HepG2 (cell line): ENCODE data around the gene ARTN. TPM values are rescaled to one million over a fixed set of nuclear protein-coding genes. Genes with fewer than 3 reads are reported as not detected.

ENCODE experiments used
- AKAP8 ChIP-seq: sonication (generic); formaldehyde crosslinking; IDR thresholded peaks from 2 replicates; pipeline ENCODE4 v1.5.1; 2020; ENCODE audit warnings: mild to moderate bottlenecking, missing genetic modification reagents
- HOXD1 ChIP-seq: sonication (generic); formaldehyde crosslinking; IDR thresholded peaks from 2 replicates; pipeline ENCODE4 v1.5.0; 2020; ENCODE audit warnings: missing genetic modification reagents
- KLF16 ChIP-seq, 2 experiments: sonication (generic) in 1 of 2; formaldehyde crosslinking in 1 of 2; IDR thresholded peaks; 2 replicates each; pipeline versions ENCODE4 v1.6.1 to v1.8.0; 2016 to 2023; ENCODE audit warnings: missing genetic modification reagents in 2 of 2, missing compliant biosample characterization in 1 of 2
- MBD4 ChIP-seq: IDR thresholded peaks from 2 replicates; pipeline ENCODE4 v1.6.1; 2012; ENCODE audit warnings: low read length, inconsistent platforms, borderline replicate concordance
- RARA ChIP-seq: IDR thresholded peaks from 2 replicates; pipeline ENCODE4 v1.6.1; 2016; ENCODE audit warnings: missing genetic modification reagents, missing compliant biosample characterization
- SIN3B ChIP-seq: fragments of 150-350 bp; IDR thresholded peaks from 2 replicates; pipeline ENCODE4 v1.6.1; 2014; ENCODE audit warnings: low read length
- TARDBP ChIP-seq: sonication (generic); formaldehyde crosslinking; IDR thresholded peaks from 2 replicates; pipeline ENCODE4 v1.8.0; 2022; ENCODE audit warnings: mild to moderate bottlenecking, missing genetic modification reagents
- ZNF737 ChIP-seq: sonication (generic); formaldehyde crosslinking; IDR thresholded peaks from 2 replicates; pipeline ENCODE4 v1.5.0; 2020; ENCODE audit warnings: missing genetic modification reagents, mild to moderate bottlenecking, borderline replicate concordance
- ZNF781 ChIP-seq: sonication (generic); formaldehyde crosslinking; IDR thresholded peaks from 2 replicates; pipeline ENCODE4 v1.5.1; 2020; ENCODE audit warnings: borderline replicate concordance, mild to moderate bottlenecking, missing genetic modification reagents; ENCODE audit errors: not compliant biosample characterization
- ZNF841 ChIP-seq: sonication (generic); formaldehyde crosslinking; IDR thresholded peaks from 2 replicates; pipeline ENCODE4 v1.8.1; 2023; ENCODE audit warnings: missing genetic modification reagents, borderline replicate concordance
- polyA plus RNA-seq, 8 experiments: library from polyadenylated mRNA; depleted of rRNA in 3 of 8; stranded (reverse) in 7 of 8; unstranded in 1 of 8; fragments of >200 nt; fragmentation: Illumina TruSeq in 4 of 8; extraction: Trizol in 4 of 8; gene quantifications; 2 replicates each; pipeline versions ENCODE4 v1.2.1 to v1.2.3, GENCODE V29; 2011 to 2016; ENCODE audit warnings: low read depth in 4 of 8, missing spikeins in 1 of 8, mixed read lengths in 1 of 8; ENCODE audit not compliant: insufficient read depth in 1 of 8
- total RNA-seq, 5 experiments: library from RNA; depleted of rRNA; stranded (reverse); fragments of >200 nt; fragmentation: Illumina TruSeq; extraction: Trizol; gene quantifications; 2 replicates each; pipeline ENCODE4 v1.2.3, GENCODE V29; 2016; ENCODE audit warnings: low read depth in 1 of 5
- TF ChIP-seq, protein P1 (sequence below): fragments of 450-650 bp; IDR thresholded peaks from 2 replicates; pipeline ENCODE4 v1.6.1; 2017
- TF ChIP-seq, protein P2 (sequence below): sonication (generic); formaldehyde crosslinking; IDR thresholded peaks from 2 replicates; pipeline ENCODE4 v1.4.0; 2020; ENCODE audit warnings: mild to moderate bottlenecking, missing genetic modification reagents
- TF ChIP-seq, protein P3 (sequence below): sonication (generic); formaldehyde crosslinking; IDR thresholded peaks from 2 replicates; pipeline ENCODE4 v1.4.0; 2020; ENCODE audit warnings: missing genetic modification reagents
- TF ChIP-seq, protein P4 (sequence below): sonication (generic); formaldehyde crosslinking; IDR thresholded peaks from 2 replicates; pipeline ENCODE4 v1.8.0; 2022; ENCODE audit warnings: missing genetic modification reagents, mild to moderate bottlenecking, borderline replicate concordance
- TF ChIP-seq, protein P5 (sequence below), 2 experiments: IDR thresholded peaks; 2 replicates each; pipeline ENCODE4 v1.6.1; 2011 to 2012; ENCODE audit warnings: low read length in 2 of 2, borderline replicate concordance in 1 of 2, low read depth in 1 of 2, mild to moderate bottlenecking in 1 of 2, moderate library complexity in 1 of 2
- TF ChIP-seq, protein P6 (sequence below): IDR thresholded peaks from 2 replicates; pipeline ENCODE4 v1.6.1; 2016; ENCODE audit warnings: missing compliant biosample characterization, missing genetic modification reagents, borderline replicate concordance

The ARTN gene
- total and polyA plus RNA-seq, 2 of the 13 experiments (the other 11 are each of a cell fraction or from before 2014, with no cell fraction given) = 0.11 to 0.62 TPM

DNA sequence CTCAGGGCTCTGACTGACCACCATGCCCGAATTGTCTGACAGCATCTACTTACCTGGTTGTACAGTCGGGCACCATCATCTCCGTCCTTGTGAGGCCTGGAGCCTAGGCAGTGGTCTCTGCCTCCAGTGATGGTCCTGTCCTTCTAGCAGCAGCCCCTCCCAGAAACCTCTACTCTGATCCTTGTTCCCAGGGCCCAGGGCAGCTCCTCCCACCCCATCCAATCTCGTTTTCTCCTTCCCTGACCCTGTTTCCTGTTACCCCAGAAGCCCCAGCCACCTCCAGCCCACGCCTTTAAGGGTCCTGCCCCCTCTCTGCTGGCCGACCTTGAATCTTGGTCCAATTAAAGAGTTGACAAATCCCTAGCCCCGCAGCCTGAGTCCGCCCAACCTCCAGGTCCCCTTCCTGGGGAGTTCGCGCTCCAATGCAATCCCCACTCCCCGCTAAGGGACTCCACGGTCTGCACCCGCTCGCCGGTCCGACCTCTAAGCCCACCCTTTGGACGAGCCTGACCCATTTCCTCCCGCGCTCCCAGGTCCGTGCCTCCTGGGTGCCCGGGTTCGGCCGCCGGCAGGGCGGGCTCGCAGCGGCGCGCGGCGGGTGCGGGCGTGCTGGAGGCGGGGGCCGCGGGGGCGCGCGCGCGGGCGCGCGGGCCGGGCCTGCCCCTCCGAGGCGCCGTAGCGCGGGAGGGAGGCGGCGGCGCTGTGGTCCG is 45.1 kb downstream of the ARTN start, which contains the start of gene B4GALT2 (continued):
- TF ChIP-seq ZNF737 (no peak), ZNF841 (CRISPR knock-in tag) (no peak), ZNF781 (peak; percentile 38), TARDBP (CRISPR knock-in tag) (no peak; the same call in 1 of the 2 replicates), SIN3B (no peak), HOXD1 (CRISPR knock-in tag) (peak; percentile 30; the same call in 1 of the 2 replicates), KLF16 (CRISPR knock-in tag; IDR thresholded peaks at IDR 0.05) (no peak), AKAP8 (peak; percentile 88), MBD4 (no peak), RARA (CRISPR knock-in tag) (0 out of 2 replicates have a peak, but pooled peaks have one; percentile 7)
- TF ChIP-seq, protein P1, sequence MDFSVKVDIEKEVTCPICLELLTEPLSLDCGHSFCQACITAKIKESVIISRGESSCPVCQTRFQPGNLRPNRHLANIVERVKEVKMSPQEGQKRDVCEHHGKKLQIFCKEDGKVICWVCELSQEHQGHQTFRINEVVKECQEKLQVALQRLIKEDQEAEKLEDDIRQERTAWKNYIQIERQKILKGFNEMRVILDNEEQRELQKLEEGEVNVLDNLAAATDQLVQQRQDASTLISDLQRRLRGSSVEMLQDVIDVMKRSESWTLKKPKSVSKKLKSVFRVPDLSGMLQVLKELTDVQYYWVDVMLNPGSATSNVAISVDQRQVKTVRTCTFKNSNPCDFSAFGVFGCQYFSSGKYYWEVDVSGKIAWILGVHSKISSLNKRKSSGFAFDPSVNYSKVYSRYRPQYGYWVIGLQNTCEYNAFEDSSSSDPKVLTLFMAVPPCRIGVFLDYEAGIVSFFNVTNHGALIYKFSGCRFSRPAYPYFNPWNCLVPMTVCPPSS = no peak
- TF ChIP-seq, protein P2, sequence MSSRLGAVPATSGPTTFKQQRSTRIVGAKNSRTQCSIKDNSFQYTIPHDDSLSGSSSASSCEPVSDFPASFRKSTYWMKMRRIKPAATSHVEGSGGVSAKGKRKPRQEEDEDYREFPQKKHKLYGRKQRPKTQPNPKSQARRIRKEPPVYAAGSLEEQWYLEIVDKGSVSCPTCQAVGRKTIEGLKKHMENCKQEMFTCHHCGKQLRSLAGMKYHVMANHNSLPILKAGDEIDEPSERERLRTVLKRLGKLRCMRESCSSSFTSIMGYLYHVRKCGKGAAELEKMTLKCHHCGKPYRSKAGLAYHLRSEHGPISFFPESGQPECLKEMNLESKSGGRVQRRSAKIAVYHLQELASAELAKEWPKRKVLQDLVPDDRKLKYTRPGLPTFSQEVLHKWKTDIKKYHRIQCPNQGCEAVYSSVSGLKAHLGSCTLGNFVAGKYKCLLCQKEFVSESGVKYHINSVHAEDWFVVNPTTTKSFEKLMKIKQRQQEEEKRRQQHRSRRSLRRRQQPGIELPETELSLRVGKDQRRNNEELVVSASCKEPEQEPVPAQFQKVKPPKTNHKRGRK = no peak
- TF ChIP-seq, protein P3, sequence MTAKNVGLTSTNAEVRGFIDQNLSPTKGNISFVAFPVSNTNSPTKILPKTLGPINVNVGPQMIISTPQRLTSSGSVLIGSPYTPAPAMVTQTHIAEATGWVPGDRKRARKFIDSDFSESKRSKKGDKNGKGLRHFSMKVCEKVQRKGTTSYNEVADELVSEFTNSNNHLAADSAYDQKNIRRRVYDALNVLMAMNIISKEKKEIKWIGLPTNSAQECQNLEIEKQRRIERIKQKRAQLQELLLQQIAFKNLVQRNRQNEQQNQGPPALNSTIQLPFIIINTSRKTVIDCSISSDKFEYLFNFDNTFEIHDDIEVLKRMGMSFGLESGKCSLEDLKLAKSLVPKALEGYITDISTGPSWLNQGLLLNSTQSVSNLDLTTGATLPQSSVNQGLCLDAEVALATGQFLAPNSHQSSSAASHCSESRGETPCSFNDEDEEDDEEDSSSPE = no peak
- TF ChIP-seq, protein P4, sequence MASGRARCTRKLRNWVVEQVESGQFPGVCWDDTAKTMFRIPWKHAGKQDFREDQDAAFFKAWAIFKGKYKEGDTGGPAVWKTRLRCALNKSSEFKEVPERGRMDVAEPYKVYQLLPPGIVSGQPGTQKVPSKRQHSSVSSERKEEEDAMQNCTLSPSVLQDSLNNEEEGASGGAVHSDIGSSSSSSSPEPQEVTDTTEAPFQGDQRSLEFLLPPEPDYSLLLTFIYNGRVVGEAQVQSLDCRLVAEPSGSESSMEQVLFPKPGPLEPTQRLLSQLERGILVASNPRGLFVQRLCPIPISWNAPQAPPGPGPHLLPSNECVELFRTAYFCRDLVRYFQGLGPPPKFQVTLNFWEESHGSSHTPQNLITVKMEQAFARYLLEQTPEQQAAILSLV (CRISPR knock-in tag) = 0 out of 2 replicates have a peak, but pooled peaks have one; percentile 83
- TF ChIP-seq, protein P5, sequence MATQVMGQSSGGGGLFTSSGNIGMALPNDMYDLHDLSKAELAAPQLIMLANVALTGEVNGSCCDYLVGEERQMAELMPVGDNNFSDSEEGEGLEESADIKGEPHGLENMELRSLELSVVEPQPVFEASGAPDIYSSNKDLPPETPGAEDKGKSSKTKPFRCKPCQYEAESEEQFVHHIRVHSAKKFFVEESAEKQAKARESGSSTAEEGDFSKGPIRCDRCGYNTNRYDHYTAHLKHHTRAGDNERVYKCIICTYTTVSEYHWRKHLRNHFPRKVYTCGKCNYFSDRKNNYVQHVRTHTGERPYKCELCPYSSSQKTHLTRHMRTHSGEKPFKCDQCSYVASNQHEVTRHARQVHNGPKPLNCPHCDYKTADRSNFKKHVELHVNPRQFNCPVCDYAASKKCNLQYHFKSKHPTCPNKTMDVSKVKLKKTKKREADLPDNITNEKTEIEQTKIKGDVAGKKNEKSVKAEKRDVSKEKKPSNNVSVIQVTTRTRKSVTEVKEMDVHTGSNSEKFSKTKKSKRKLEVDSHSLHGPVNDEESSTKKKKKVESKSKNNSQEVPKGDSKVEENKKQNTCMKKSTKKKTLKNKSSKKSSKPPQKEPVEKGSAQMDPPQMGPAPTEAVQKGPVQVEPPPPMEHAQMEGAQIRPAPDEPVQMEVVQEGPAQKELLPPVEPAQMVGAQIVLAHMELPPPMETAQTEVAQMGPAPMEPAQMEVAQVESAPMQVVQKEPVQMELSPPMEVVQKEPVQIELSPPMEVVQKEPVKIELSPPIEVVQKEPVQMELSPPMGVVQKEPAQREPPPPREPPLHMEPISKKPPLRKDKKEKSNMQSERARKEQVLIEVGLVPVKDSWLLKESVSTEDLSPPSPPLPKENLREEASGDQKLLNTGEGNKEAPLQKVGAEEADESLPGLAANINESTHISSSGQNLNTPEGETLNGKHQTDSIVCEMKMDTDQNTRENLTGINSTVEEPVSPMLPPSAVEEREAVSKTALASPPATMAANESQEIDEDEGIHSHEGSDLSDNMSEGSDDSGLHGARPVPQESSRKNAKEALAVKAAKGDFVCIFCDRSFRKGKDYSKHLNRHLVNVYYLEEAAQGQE (IDR thresholded peaks at IDR 0.05; ENCODE audit: borderline replicate concordance in 1 of 2, low read depth in 1 of 2, low read length in 2 of 2) = no peak
- TF ChIP-seq, protein P6, sequence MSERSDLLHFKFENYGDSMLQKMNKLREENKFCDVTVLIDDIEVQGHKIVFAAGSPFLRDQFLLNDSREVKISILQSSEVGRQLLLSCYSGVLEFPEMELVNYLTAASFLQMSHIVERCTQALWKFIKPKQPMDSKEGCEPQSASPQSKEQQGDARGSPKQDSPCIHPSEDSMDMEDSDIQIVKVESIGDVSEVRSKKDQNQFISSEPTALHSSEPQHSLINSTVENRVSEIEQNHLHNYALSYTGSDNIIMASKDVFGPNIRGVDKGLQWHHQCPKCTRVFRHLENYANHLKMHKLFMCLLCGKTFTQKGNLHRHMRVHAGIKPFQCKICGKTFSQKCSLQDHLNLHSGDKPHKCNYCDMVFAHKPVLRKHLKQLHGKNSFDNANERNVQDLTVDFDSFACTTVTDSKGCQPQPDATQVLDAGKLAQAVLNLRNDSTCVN (CRISPR knock-in tag) = no peak
